GM19023 (cell line): Measurements from ENCODE around the gene PLA2G3.
"Not testable (repeated sequence)": the region's sequence is repeated elsewhere in the genome, so short reads cannot be mapped to it uniquely, and the experiment has no call there.

Experiments used
- ATAC-seq: cut with Tn5 transposase; IDR thresholded peaks from one replicate; pipeline ENCODE4 v1.9.1; 2021; ENCODE audit warnings: mild to moderate bottlenecking, moderate library complexity; ENCODE audit not compliant: unreplicated experiment

The PLA2G3 gene

GRCh38 chr22:31102441-31103081 lies 37.7 kb downstream of the PLA2G3 start:
- no peak for ATAC-seq

GRCh38 chr22:31100762-31101525 lies 39.4 kb downstream of the PLA2G3 start:
- ATAC-seq, result no peak

DNA sequence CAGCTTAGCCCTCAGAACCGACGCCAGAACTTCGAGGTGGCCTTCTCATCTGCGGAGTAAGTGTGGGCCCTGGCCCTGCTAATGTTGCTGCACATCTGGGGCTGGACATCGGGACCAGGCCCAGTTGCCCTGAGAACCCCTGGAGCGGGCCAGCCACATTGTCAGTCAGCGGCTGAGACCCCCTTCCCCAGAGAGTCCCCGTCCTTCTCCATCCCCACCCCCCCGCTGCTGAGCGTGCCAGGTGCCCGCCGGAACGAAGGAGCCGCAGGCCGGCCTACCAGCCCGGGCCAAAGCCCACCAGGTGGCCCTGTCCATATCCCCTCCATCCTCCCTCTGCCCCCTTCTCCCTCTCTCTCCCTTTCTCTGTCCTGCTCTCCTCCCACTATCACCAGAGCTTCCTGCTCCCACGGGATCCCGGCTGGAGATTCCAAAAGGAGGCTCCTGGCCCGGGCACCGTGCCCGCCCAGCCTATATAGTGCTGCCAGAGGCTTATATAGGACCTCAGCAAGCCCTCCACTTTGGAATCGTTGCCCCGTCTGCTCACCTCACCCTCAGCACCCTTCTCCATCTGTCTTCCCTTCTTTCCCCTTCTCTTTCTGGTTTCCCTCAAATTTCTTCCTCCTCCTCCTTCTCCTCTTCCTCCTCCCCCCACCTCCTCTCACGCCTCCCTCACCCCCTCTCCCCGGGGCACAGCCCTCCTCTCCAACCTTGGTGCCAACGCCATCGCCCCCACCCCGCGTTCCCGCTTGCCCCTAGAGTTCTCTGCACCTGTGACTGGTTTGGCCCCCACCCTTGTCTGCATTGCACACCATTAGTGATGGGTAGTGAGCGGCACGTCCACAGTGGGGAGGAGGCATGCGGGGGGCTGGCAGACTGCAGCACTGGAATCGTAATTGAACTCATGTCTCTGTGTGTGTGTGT lies 40.2 kb downstream of the PLA2G3 start:
- ATAC-seq, result no peak

GRCh38 chr22:31099386-31099785 lies 40.9 kb downstream of the PLA2G3 start:
- no peak for ATAC-seq

DNA sequence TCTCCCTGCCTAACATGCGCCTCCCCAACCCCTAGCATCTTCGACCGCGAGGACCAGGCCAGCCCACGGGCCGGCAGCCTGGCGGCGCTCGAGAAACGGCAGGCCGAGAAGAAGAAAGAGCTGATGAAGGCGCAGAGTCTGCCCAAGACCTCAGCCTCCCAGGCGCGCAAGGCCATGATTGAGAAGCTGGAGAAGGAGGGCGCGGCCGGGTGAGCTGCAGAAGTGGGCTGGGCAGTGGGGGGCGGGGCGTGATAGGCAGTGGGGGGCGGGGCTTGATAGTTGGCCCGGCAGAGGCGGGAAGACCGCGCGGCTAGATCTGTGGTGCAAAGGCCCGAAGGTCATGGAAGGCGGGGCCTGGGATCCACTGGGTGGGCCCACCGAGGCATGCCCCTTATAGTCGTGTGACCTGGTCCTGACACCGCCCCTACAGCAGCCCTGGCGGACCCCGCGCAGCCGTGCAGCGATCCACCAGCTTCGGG lies 41.6 kb downstream of the PLA2G3 start:
- ATAC-seq, result no peak

- ATAC-seq, result no peak
These were observed 42.2 kb downstream of the PLA2G3 start for GRCh38 chr22:31097941-31098631.

DNA sequence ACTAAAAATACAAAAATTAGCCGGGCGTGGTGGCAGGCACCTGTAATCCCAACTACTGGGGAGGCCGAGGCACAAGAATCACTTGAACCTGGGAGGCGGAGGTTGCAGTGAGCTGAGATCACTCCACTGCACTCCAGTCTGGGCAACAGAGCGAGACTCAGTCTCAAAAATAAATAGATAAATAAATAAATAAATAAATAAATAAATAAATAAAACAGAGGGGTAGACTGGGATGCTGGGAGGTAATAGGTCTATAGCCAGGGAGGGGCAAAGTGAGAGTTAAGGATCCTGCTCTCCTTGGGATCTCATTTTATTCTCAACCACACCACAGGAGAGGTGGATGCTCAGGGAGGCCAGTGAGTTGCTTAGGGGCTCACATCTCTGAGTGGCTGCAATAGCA lies 42.8 kb downstream of the PLA2G3 start:
- not testable (repeated sequence) for ATAC-seq

DNA sequence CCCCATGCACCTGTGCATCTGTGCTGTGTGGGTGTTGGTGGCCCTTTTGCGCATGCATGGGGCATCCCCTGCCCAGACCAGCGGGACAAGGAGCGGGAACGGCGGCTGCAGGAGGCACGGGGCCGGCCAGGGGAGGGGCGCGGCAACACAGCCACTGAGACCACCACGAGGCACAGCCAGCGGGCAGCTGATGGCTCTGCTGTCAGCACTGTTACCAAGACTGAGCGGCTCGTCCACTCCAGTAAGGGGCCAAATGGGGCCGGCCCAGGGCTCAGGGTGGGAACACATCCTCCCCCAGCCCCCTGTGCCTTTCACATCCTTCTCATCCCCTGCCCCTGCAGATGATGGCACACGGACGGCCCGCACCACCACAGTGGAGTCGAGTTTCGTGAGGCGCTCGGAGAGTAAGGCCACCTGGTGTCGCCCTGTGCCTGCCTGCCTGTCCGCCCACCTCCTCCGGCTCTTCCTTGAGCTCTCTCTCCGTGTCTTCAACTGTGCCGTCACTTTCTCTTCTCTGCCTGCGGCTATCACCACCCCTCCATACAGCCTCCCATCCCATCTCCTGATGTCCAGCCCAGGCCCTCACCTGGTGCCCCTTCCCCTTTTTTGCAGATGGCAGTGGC lies 43.5 kb downstream of the PLA2G3 start:
- no peak for ATAC-seq

- no peak for ATAC-seq
These were observed 44.6 kb downstream of the PLA2G3 start for GRCh38 chr22:31095637-31096249.

DNA sequence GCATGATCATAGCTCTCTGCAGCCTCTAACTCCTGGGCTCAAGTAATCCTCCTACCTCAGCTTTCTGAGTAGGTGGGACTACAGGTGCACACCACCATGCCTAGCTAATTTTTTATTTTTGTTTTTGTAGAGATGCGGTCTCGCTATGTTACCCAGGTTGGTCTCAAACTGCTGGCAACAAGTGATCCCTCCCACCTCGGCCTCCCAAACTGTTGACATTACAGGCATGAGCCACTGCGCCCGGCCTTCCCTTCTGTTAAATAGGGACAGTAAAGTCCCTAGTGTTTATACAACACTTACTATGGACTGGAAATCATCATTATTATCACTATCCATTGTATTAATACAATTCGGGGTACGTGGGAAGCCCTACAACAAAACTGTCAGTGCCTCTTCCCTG lies 45.6 kb downstream of the PLA2G3 start:
- no peak for ATAC-seq

DNA sequence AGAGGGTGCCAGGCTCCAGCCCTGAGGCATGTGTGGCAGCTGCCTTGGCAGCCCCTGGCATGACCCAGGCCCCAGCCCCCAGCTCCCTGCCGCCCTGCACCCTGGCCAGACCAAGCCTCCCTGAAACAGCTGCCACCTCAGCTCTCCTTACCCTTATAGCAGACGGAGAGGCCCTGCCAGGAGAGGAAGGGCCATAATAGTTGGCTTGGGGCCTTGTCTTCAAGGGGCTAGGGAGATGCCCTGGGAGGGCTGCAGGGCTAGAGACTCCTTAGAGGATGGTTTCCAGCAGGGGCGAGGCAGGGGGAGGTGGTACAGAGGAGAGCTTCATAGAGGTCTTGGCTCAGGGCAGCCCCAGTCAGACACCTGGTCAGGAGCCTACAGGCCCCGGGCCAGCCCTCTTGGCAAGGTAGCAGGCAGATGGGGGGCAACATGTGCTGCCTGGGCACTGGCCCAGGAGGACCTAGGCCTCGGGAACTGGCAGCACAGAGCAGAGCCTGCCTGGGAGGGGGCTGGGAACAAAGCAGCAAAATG lies 46.2 kb downstream of the PLA2G3 start:
- no peak for ATAC-seq

DNA sequence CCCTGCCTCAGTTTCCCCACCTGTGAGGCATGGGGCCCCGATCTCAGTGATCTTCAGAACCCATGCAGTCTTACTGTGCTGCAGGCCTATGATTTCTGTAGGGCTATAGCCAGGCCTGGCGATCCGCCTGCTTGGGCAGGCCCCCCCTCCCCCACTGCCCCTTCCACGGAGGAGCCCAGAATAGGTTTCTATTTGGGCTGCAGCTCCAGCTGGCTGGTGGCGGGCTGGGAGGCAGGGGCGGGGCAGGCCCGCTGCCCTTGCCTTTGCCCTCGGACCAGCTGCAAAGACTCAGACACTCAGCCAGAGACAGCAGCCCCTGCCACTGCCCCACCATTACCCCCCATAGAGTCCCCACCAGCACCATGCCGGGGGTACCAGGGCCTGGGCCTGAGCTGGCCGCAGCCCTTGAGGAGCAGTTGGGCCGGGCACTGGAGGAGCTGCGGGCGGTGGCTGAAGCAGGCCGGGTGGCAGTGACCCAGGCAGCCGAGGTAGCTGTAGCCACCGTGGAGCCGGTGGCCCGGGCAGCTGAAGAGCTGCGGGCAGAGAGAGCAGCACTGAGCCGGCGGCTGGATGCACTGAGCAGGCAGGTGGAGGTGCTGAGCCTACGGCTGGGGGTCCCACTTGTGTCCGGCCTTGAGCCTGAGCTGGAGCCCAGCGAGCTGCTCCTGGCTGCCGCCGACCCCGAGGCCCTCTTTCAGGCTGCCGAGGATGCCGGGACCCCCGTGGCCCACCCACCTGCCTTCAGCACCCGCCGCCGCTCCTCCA lies 47.0 kb downstream of the PLA2G3 start:
- ATAC-seq, result no peak

DNA sequence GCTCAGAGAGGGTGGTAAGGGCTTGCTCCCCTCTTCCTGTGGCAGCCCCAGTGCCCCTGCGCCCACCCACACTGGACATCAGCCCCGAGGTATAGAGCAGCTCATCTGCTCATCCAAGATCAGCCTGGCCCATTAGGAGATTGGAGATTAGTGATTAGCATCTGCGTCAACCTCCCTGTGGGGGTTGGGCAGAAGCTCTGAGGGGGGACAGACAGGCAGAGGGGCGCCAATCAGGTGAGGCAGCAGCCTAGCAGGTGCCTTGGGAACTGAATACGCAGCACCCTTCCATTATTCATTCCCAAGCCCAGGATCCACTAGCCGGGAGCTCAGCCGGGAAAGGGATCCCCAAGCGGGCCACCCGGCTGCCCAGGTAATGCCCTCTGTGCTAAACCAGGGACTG lies 48.1 kb downstream of the PLA2G3 start:
- no peak for ATAC-seq

- no peak for ATAC-seq
These were observed 49.0 kb downstream of the PLA2G3 start for GRCh38 chr22:31091106-31091975.

- no peak for ATAC-seq
These were observed 49.9 kb downstream of the PLA2G3 start for GRCh38 chr22:31090217-31091085.

DNA sequence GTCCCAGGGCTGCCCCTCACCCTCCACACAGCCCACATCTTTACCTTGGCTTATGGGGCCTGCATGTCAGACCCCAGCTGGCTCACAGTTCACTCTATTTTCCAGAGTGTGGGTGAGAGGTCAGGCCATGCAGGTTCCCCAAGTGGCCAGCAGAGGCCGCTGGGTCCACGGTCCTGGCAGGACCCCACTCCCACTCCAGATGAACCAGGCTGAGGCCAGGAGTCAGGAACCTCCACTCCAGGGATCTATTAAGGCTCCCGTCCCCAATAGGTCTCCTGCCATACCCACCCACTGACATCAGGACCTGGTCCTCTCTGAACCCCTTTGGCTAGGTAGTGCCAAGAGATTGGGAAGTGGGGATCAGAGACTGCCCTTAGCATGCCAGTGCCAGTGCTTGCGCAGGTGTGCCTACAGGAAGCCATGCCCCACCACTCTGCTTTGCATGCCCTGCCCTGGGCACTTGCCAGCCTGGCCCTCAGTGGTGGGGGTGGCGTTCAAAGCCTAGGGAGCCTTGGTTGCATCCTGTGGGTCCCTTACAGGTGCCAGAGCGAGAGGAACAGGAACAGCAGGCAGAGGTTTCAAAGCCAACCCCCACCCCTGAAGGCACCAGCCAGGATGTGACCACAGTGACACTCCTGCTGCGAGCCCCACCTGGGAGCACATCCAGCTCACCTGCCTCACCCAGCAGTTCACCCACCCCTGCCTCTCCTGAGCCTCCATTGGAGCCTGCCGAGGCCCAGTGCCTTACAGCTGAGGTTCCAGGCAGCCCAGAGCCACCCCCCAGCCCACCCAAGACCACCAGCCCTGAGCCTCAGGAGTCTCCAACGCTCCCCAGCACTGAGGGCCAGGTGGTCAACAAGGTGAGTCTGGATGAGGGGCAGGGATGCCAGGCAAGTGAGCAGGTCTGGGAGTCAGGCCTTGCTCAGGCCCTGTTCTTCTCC lies 50.9 kb downstream of the PLA2G3 start:
- no peak for ATAC-seq
